Uterus (tissue), 2 donors: ENCODE data around the gene IFT20.

Source experiments
- CTCF ChIP-seq, 4 experiments: fragments of 200-600 bp in 2 of 4; fragments of 450-650 bp in 2 of 4; sonication (generic) in 2 of 4; IDR thresholded peaks; one replicate each; pipeline ENCODE4 v1.5.1; 2016 to 2019; ENCODE audit warnings: antibody characterized with exemption in 4 of 4, mild to moderate bottlenecking in 2 of 4, moderate library complexity in 1 of 4
- POLR2A ChIP-seq, 2 donors: fragments of 450-650 bp; IDR thresholded peaks; one replicate each; pipeline ENCODE4 v1.6.1; 2016; ENCODE audit warnings: antibody characterized with exemption in 2 of 2, mild to moderate bottlenecking in 1 of 2, moderate library complexity in 1 of 2

- TF ChIP-seq CTCF (IDR thresholded peaks at IDR 0.05) (no peak), POLR2A (IDR thresholded peaks at IDR 0.05) (peak in 1 of 2 donors; percentile 46)
These were observed 943 bp upstream of the IFT20 start for GRCh38 chr17:28335959-28336871.
